Activated CD4-positive, CD25-positive, alpha-beta regulatory T cell treated with anti-CD3 and anti-CD28 coated beads, Interleukin-2, amount 50 U/mL, for 72 hours (primary cell): ENCODE data around the gene NLRP1.
A peak's percentile ranks its signal among the peaks of the same experiment; 100 is the strongest.

ENCODE experiments used
- DNase-seq: peaks from one replicate; pipeline ENCODE4 v3.0.0; 2021

The NLRP1 gene

DNA sequence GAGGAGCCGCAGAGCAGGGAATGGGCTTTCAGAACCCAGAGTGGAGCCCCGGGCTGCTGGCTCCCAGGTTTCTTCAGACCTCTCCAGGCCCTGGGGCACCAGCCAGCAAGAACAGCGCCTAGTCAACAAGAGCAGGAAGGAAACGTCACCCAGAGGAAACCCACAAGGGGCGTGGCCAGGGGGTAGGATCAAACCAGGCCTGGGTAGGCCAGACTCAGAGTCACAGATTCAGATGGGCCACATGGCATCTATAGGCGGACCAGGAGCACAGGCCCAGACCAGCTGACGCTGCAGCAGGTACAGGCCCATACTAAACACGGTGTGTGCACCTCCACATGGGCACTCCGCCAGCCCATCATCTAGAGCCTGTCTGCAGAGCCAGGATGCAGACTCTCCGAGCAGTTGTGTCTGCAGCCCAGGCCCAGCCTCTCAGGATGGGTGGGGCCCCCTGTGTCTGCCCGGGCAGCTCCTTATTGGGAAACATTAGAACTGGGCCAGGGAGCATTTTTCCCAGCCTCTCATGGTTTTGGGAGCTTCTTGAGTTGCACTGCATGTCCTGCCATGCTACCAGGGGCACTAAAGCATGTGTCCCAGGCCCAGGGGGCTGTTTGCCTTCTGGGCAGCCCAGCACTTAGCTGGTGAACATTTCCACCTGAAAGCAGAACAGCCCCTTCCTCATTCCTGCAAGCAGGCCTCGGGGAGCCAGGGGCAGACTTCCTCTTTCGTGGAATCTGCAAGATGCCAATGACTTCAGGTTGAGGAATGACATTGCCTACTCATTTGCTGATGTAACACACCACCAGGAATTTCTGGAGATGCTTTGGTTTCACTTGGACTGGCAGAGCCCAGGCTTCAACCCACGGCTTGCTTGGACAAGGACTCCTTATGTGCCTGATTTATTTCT lies at the start of gene NLRP1:
NLRP1 (minus strand) TSS at position 127 of the 904 bp plus-strand sequence. CDS start 552 bp downstream, outside the sequence.
- peak; percentile 89 for DNase-seq

GRCh38 chr17:5631958-5632590 lies 47.8 kb upstream of the NLRP1 start:
- no peak for DNase-seq

GRCh38 chr17:5630434-5630833 lies 46.1 kb upstream of the NLRP1 start:
- DNase-seq: no peak

GRCh38 chr17:5629128-5629527 lies 44.8 kb upstream of the NLRP1 start:
- DNase-seq: no peak

GRCh38 chr17:5628262-5628661 lies 44.0 kb upstream of the NLRP1 start:
- DNase-seq: no peak

GRCh38 chr17:5624211-5624610 lies 39.9 kb upstream of the NLRP1 start:
- no peak for DNase-seq

- no peak for DNase-seq
These were observed 37.4 kb upstream of the NLRP1 start for GRCh38 chr17:5621729-5622128.

- no peak for DNase-seq
These were observed 36.7 kb upstream of the NLRP1 start for GRCh38 chr17:5621026-5621425.

GRCh38 chr17:5619088-5619740 lies 34.9 kb upstream of the NLRP1 start:
- DNase-seq: no peak

DNA sequence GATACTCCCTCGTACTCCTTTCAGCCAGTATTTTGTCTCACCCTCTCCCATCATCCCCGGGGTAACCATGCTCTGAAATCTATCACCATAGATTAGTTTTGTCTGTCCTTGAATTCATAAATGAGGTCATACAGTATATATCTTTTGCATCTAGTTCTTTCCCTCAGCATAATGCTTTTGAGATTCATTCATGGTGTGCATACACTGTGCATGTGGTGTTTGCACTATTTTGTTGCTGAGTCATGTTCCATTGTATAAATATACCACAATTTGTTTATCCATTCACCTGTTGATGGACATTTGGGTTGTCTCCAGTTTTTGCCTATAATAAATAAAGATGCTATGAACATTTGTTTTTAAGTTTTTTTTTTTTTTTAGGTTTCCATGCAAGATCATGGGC lies 34.2 kb upstream of the NLRP1 start:
- DNase-seq: no peak

- no peak for DNase-seq
These were observed 31.2 kb upstream of the NLRP1 start for GRCh38 chr17:5615476-5615875.

DNA sequence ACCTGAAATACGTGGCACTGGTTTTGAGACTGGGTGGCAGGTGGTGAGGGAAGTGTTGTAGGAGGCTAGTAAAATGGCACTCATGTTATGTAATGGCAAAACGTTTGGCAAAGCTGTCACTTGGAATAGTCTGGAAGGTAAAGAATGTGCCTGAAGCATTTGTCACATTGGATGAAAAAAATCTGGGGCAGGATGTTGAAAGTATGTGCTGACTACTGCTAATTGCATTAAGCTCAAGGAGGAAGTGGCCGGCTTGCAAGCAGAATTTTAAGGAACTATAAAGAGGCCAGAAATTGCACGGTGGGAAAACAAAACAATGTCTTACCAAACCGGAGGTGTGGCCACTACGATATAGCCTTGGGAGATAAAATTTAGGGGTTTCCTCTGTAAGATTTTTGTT lies 26.6 kb upstream of the NLRP1 start:
- no peak for DNase-seq

GRCh38 chr17:5608399-5609112 lies 24.2 kb upstream of the NLRP1 start:
- DNase-seq: no peak

GRCh38 chr17:5607946-5608345 lies 23.6 kb upstream of the NLRP1 start:
- no peak for DNase-seq

- DNase-seq: no peak
These were observed 21.1 kb upstream of the NLRP1 start for GRCh38 chr17:5605452-5605851.

DNA sequence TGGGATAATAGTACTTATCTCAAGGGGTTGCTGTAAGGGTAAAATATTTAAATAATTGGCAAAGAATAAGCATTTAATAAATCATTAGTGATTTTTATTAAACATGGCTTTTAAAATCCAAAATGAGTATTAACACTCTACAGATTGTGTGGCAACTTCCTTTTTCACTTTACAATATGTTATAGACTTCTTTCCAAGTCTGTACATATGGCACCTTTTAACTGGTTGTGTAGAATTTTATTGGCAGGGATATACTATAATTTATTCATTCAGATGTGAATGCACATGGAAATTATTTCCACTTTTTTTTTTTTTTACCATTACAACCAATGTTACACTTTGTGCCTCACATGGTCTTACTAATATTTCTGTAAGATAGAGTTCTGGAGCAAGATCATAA lies 15.7 kb upstream of the NLRP1 start:
- no peak for DNase-seq

DNA sequence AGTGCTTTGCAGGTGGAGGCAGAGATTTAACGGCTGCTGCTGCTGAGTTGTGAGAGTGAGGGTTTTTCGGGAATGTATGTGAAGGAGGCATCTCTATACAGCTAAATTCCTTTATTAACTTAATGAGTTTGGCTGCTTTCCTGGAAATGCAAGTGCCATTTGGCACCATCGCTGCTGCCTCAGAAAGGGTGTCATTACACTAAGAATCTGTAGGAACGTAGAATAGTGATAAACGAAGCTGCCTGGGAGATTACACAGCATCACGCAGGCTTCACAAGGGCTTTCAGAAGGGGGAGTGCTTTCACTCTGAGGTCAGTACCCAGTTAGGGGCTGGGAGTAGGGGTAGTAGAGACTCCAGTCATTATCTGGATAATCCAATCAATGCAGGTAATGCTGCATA lies 14.1 kb upstream of the NLRP1 start:
- DNase-seq: no peak

DNA sequence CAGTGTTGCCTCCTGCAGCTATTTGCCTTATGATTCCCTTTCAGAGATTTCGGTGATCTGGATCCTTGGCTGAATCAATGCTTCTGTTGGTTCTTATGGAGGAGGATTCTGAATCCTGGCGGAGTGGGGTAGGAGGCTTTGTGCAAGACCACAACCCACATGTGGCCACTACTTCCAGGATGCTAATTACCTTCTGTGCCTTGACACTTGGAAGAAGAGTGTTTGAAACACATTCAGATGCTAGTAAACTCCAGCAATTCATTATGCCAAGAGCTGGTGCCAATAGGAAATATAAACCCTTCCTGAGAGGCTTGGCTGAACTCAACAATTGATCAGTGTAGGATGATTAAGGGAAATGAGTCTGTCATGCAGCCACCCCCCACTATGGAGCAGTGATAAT lies 12.1 kb upstream of the NLRP1 start:
- no peak for DNase-seq

GRCh38 chr17:5595831-5596230 lies 11.5 kb upstream of the NLRP1 start:
- no peak for DNase-seq

DNA sequence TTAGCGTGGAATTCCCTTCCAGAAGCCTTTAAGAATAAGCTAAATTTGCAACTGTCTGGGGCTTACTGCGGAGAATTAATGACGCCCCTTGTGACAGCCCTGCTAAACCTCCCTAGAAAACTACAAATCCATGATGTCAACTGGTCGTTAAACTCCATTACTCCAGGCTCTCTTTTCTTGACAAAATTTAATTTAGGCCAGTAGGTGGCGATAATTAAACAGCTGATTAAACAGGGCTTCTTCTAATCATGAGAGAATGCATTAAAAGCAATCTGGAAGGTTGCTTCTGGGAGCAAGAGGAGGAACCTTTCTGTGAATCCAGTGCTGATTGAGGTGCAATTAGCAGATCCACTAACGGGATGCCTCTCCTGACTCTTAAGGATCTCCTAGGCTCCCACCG lies 8.1 kb upstream of the NLRP1 start:
- no peak for DNase-seq

DNA sequence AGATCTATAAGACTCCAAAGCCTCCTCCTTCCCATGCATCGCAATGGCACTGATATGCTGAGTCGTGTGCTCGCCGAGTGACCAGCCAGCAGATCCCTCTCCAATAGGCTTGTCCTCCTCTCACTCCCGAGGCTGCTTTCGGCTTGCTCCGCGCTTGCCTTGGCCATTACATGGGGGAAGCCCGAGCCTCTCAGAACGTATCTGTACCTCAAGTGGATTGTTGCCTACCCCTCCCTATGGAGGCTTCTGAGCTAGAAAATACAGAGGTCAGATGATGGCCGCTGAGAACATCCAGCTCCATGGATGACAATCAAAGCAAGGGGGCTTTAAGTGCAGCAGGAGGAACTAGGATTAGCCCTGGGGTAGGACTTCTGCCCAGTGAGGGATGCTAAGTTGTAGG lies 7.7 kb upstream of the NLRP1 start:
- DNase-seq: no peak

- DNase-seq: no peak
These were observed 4.3 kb upstream of the NLRP1 start for GRCh38 chr17:5588584-5588983.

DNA sequence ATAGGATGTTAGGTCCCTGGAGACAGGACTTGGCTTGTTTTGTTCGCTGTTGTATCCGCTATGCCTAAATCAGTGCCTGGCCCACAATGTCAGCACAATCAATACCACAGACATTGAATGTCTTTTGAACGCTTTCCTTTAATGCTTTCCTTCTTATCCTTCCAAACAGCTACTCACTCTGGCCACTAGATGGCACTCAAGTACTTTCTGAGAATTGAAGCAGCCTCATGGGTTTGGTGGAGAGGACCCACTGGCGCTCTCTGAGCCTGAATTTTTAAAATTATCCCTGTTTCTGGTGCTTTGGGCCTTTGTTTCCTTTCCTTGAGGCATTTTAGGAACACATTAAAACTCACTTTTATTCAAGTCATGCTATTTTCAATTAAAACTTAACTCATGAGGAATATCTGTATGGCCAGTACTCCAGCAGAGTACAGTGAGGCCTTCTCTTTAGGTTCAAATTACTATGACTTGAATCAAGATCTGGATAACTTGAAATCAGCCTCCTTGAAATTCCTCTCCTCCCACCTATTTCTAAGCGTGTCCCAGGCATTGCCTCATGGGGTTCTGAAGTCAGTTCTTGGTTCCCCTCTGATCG lies 3.2 kb upstream of the NLRP1 start:
- no peak for DNase-seq
